Stimulated activated CD8-positive, alpha-beta memory T cell treated with anti-CD3 and anti-CD28 coated beads, Interleukin-12 subunit alpha, Interleukin-12 subunit beta, amount 100 ng/mL, for 24 hours (primary cell): Measurements from ENCODE around the gene CPZ.
"Not testable (repeated sequence)": the region's sequence is repeated elsewhere in the genome, so short reads cannot be mapped to it uniquely, and the experiment has no call there.

Experiments used
- DNase-seq: peaks from one replicate; pipeline ENCODE4 v3.0.0-alpha.2; 2020; ENCODE audit errors: extremely low read depth

CPZ gene

GRCh38 chr4:8652181-8653078 lies 59.9 kb downstream of the CPZ start:
- DNase-seq: no peak

- DNase-seq: no peak
Measured at GRCh38 chr4:8653326-8654000, 60.9 kb downstream of the CPZ start.

- not testable (repeated sequence) for DNase-seq
Measured at GRCh38 chr4:8654139-8654538, 61.6 kb downstream of the CPZ start.

- no peak for DNase-seq
Measured at GRCh38 chr4:8655411-8656184, 63.0 kb downstream of the CPZ start.

GRCh38 chr4:8656185-8656517 lies 63.6 kb downstream of the CPZ start:
- no peak for DNase-seq

GRCh38 chr4:8656711-8657380 lies 64.3 kb downstream of the CPZ start:
- no peak for DNase-seq

- DNase-seq: no peak
Measured at GRCh38 chr4:8657381-8658088, 65.0 kb downstream of the CPZ start.

GRCh38 chr4:8662776-8663175 lies 70.2 kb downstream of the CPZ start:
- no peak for DNase-seq

GRCh38 chr4:8664031-8664805 lies 71.7 kb downstream of the CPZ start:
- DNase-seq: no peak

- DNase-seq: no peak
Measured at GRCh38 chr4:8664976-8665375, 72.4 kb downstream of the CPZ start.

- no peak for DNase-seq
Measured at GRCh38 chr4:8665406-8666360, 73.1 kb downstream of the CPZ start.

- DNase-seq: no peak
Measured at GRCh38 chr4:8666581-8666980, 74.0 kb downstream of the CPZ start.
